Measurements from ENCODE around the gene DRD2.
"Not testable (repeated sequence)": the region's sequence is repeated elsewhere in the genome, so short reads cannot be mapped to it uniquely, and the experiment has no call there.

Gene DRD2

DNA sequence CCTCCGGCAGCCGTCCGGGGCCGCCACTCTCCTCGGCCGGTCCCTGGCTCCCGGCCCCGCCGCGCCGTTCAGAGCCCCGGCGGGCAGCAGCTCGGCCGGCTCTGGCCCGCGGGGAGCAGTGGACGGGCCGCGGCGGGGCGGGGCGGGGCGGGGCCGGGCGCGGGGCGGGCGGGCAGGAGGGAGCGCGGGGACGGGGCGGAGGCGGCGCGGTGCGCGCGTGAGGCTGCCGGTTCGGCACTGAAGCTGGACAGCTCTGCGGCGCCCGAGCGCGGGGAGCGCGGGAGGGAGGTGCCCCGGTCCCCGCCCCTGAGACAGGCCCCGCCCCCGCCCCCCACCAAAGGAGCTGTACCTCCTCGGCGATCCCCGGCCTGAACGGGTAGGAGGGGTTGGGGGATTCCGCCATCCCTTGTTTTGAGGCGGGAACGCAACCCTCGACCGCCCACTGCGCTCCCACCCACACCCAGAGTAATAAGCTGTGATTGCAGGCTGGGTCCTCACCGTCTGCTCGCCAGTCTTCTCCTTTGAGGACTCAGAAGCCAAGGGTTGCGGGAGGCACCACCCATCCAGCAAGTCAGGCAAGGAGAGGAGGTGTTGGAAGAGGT, at the start of gene DRD2:
Gene DRD2, minus strand, starts transcription at position 239 of the 602 bp plus-strand sequence. CDS start 50,747 bp downstream, outside the sequence.
- in situ Hi-C loops (cut with HindIII; ENCODE audit: low sequenced_read_pairs): no loop called here

GRCh38 chr11:113523906-113524305, 48.7 kb upstream of the DRD2 start:
- in situ Hi-C loops (cut with HindIII; ENCODE audit: low sequenced_read_pairs): not testable (repeated sequence)

DNA sequence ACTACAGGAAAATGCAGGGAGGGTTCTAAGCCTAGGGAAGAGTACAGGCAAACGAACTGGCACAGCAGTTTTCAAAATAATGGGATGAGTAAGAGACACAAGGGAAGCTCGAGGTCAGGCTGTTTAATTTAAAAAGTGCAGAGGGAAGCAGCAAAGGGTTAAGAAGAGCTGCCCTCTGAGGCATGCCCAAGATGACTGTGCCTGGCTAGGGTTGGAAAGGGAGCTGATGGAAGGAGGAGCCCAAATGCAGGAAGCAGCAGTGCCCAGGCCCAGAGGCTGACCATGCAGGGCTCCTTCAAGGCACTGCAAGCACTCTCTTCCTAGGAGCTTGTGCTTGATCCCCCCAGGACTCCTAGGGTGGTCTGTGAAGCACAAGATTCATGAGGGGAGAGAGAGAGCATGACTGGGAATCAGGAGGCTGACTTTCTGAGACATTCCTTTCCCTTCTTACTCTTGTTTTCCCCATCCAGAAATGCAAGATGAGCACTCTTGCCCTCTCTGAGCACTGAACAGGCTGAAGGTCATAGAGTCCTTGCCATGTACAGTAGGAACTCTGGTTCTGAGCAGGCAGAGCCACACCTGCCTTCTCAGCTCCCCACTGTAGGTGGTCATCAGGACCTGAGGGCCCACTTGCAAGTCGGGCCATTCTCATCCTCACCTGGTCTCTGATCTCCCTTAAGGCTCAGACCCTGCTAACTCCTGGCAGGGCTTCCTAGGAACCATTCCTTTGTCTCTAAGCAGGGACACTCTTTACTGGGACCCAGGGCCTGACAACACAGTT, 46.7 kb upstream of the DRD2 start:
- in situ Hi-C loops (cut with HindIII; ENCODE audit: low sequenced_read_pairs): no loop called here

DNA sequence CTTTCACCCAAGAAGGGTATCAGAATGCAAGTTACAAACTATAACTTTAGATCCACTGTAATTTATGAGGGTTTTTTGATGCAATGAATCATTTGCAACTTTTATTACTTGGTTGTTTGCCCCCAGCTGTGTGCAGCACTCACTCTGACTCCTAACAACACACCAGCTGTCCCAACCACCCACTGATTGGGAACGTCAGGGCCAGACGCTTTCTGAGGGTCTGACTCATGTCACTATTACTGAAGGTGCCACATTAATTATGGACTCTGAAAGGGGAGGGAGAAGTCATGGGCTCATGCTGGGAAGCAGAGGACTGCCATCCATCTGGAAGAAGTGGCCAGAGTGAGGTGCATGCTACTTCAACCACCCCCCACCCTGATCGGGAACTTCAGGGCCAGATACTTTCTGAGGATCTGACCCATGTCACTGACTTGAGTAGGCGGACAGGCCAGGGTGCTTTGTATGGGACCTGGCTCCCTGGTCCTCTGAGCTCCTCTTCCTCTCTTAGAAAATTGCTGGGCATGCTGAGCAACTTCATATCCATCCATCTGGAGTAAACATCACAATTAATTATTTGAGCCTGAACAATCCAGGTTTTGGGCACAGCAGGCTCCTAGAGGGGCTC, 44.9 kb upstream of the DRD2 start:
- in situ Hi-C loops (cut with HindIII; ENCODE audit: low sequenced_read_pairs): no loop called here

- in situ Hi-C loops (cut with HindIII; ENCODE audit: low sequenced_read_pairs): no loop called here
These were observed 43.7 kb upstream of the DRD2 start for GRCh38 chr11:113518716-113519495.

GRCh38 chr11:113517361-113517760, 42.2 kb upstream of the DRD2 start:
- in situ Hi-C loops (cut with HindIII; ENCODE audit: low sequenced_read_pairs): no loop called here

GRCh38 chr11:113514856-113515255, 39.7 kb upstream of the DRD2 start:
- in situ Hi-C loops (cut with HindIII; ENCODE audit: low sequenced_read_pairs): loop anchor here (5.0 kb wide), 2 partner anchors 52 to 63 kb away; no protein-coding TSS in a partner anchor

GRCh38 chr11:113507341-113507740, 32.1 kb upstream of the DRD2 start:
- in situ Hi-C loops (cut with HindIII; ENCODE audit: low sequenced_read_pairs): no loop called here

- in situ Hi-C loops (cut with HindIII; ENCODE audit: low sequenced_read_pairs): no loop called here
These were observed 31.7 kb upstream of the DRD2 start for GRCh38 chr11:113506893-113507292.

GRCh38 chr11:113506461-113506860, 31.3 kb upstream of the DRD2 start:
- in situ Hi-C loops (cut with HindIII; ENCODE audit: low sequenced_read_pairs): no loop called here

- in situ Hi-C loops (cut with HindIII; ENCODE audit: low sequenced_read_pairs): no loop called here
These were observed 30.6 kb upstream of the DRD2 start for GRCh38 chr11:113505541-113506375.

DNA sequence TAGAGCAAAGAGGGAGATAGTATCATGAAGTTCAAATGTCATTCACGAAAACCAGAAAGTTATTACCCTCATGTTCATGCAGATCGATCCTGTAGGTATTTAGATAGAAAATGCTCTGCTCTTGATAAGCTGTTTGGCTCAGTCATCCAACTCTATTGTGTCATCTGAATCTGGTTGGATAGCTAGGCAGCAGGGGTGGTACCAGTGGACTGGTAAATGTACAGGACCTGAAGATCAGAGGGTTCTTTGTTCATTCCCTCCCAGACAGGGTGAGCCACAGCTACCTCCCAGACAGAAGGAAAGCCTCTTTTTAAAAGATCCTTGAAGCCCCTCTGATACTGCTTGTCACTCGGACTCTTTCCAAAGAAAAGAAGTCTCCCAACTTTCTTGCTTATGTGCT, 29.8 kb upstream of the DRD2 start:
- in situ Hi-C loops (cut with HindIII; ENCODE audit: low sequenced_read_pairs): no loop called here

GRCh38 chr11:113504586-113504985, 29.4 kb upstream of the DRD2 start:
- in situ Hi-C loops (cut with HindIII; ENCODE audit: low sequenced_read_pairs): no loop called here

DNA sequence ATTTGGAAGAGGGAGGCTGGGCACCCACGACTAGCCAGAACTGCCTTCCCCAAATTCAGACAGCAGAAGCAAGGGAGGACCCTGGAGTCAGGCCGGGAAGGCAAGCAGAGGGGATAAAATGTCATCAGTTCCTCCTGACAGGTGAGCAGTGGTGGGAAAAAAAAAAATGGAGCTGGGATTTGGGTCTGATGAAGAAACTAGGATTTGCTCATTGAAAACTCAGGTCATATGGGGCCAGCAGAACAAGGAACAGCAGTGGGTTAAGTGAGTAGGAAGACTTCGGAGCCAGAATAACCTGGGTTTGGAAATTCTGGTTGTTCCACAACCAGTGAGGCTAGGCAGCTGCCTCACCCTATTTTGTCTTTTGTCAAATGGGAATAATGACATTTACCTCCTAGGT, 28.9 kb upstream of the DRD2 start:
- in situ Hi-C loops (cut with HindIII; ENCODE audit: low sequenced_read_pairs): no loop called here

- in situ Hi-C loops (cut with HindIII; ENCODE audit: low sequenced_read_pairs): no loop called here
These were observed 22.1 kb upstream of the DRD2 start for GRCh38 chr11:113497066-113497910.

- in situ Hi-C loops (cut with HindIII; ENCODE audit: low sequenced_read_pairs): no loop called here
These were observed 20.9 kb upstream of the DRD2 start for GRCh38 chr11:113496026-113496651.

DNA sequence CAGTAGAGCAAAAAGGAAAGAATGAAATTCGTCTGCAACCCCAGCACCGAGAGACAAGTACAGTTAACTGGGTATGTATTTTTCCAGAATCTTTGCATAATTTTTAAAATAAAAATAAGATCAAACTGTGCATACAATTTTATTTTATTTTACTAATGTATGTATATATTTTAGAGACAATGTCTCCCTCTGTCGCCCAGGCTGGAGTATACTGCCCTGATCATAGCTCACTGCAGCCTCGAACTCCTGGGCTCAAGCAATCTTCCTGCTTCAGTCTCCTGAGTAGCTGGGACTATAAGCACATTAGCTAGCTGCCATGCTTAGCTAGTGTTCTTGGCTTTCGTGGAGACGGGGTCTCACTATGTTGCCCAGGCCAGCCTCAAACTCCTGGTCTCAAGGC, 18.8 kb upstream of the DRD2 start:
- in situ Hi-C loops (cut with HindIII; ENCODE audit: low sequenced_read_pairs): no loop called here

- in situ Hi-C loops (cut with HindIII; ENCODE audit: low sequenced_read_pairs): no loop called here
These were observed 18.0 kb upstream of the DRD2 start for GRCh38 chr11:113493206-113493605.

GRCh38 chr11:113488931-113489351, 13.7 kb upstream of the DRD2 start:
- in situ Hi-C loops (cut with HindIII; ENCODE audit: low sequenced_read_pairs): no loop called here
